Activated naive CD4-positive, alpha-beta T cell treated with anti-CD3 and anti-CD28 coated beads, Interleukin-2, amount 50 U/mL, for 16 hours (primary cell): ENCODE measurements around the gene BRD7.

Experiments used
- DNase-seq: peaks from one replicate; pipeline ENCODE4 v3.0.0-alpha.2; 2020

The BRD7 gene

DNA sequence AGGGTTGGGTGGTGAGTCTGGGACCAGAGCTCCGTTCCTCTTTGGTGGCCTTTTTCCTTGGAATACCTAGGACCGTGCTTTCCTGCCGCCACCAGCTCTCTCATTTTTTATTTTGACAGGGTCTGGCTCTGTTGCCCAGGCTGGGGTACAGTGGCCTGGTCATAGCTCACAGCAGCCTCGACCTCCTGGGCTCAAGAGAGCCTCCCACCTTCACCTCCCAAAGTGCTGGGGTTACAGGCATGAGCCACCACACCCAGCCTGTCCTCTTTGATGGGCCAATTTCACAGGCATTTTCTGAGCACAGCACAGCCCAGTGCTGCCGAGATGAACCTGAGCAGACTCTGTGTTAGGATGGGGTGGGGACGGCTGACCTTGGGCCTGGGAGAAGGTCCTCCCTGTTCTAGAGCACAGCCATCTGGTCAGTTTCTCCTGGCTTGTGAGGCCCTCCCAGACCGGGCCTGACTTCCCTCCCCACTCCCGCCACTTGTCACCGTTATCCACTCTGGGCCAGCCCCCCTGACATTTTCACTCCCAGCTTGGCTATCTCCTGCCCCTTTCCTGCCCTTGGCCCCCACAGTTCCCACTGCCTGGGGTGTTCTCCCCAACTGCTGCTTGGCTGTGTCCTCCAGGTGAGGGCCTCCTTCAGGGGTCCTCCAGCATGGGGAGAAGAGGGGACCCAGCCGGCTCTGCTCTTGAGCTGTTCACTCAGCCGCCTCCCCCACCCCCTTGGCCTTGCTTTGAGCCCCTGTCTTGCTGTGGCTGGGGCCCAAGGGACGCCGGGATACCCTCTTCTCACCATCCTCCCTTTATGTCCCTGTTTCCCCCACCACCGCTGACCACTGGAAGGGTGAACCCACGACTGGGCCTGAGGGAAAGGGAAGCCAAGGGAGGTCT lies 97.4 kb downstream of the BRD7 start:
- no peak for DNase-seq

DNA sequence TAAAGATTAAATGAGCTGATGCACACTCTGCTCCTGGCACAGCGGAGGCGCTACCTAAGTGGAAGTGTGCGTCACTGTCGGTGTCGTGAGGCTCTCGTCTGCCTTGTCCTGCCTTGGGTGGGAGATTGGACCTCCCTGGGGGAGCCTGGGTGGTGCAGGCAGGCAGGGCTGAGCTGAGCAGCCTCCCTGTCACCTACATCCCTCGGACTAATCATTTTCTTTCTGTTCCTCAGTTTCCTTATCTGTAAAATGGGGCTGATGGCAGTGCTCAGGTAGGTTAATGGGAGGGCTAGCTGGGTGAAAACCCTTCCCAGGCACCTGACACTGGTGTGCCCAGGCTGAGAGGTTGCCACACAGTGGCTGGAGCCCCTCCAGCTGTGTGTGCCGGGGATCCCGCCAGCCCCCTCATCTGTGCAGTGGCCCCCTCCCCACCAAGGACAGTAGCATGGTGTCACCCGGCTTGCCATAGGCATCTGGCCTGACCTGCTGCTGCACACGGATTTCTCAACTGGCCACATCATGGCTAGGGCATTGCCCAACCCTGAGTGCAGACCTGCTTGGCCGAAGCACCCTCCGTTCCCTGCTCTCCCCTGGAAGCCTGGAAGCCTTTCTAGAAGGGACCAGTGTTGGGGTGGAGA lies 98.2 kb downstream of the BRD7 start:
- peak; percentile 12 for DNase-seq

DNA sequence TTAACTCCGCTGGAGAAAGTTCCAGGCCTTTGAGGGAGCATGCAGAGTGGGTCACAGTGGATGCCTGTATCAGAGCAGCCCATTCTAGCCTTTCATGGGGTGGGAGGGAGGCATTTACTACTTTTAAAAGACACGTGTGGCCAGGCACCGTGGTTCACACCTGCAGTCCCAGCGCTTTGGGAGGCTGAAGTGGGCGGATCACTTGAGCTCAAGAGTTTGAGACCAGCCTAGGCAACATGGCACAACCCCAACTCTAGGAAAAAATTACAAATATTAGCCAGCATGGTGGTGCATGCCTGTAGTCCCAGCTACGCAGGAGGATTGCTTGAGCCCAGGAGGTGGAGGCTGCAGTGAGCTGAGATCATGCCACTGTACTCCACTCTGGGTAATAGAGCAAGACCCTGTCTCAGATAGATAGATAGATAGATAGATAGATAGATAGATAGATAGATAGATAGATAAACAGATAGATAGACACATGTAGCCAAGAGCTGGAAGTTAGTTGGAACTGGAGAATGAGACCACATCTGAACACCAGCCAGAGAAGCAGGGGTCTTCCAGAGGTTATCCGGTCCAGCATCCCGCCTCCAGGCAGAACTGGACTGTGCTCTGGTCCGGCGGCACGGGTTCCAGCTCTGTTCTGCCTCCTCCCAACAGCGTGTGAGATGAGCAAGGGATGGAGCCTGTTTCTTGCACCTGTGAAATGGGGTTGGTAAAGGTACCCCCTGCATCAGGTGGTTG lies 98.8 kb downstream of the BRD7 start:
- peak; percentile 11 for DNase-seq

DNA sequence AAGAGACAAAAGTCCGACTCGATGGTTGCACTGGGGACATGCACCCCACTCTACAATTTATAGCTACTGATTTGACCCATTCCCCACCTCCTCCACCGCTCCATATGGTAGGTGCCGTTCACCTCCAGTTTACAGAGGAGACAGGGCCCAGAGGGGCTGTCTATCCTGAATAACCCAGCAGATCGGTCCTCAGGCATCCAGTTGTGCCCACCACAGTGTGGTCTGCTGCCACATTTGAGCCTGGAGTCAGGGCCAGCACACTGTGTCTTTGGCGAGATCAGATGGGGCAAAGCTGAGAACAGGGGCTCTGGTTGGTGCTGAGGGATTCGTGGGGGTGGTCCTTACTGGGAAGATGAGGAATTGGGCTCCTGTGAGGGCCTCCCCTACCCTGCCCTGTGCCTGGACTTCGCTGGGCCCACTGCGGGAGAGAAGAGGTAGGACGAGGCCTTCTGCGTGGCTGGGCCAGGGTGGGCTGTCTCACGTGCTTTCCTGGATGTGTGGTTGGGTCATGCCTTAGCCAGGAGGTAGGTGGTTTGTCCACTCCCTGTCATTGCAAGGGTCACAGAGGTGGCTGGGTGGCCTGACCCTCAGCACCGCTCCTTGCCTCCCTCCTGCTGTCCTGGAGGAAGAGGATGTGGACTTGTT lies 99.6 kb downstream of the BRD7 start:
- DNase-seq: peak; percentile 8

DNA sequence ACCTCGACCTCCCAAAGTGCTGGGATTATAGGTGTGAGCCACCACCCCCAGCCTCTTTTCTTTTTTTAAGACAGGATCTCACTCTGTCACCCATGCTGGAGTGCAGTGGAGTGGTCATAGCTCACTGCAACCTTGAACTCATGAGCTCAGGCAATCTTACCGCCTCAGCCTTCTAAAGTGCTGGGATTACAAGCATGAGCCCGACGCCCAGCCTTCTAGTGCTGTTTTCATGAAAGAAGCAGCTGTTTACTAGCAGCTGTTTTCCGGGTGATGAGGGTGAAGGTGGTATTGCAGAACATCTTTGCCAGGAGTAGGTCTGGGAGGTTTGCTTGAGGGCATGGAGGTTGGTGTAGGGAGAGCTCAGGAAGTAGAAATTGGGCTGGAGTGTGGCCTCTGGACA lies 100.4 kb downstream of the BRD7 start:
- DNase-seq: no peak

DNA sequence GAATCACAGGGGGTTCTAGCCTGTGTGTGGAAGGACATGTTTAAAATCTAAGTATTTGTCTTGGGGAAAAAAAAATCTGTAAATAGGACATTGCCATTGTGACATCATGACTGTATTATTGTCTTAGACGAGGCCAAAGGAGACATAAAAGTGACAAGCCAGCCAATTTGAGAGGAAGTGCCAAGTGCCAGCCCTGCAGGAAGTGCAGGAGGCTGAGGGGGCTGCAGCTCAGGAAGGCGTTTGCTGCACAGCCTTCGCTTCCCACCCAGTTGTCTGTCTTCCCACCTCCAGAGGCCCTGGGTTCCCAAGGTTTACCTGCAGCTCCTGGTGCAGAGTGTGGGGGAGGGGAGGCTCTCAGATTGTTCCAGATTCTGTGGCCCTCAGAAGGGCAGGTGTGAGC lies 101.1 kb downstream of the BRD7 start:
- no peak for DNase-seq

DNA sequence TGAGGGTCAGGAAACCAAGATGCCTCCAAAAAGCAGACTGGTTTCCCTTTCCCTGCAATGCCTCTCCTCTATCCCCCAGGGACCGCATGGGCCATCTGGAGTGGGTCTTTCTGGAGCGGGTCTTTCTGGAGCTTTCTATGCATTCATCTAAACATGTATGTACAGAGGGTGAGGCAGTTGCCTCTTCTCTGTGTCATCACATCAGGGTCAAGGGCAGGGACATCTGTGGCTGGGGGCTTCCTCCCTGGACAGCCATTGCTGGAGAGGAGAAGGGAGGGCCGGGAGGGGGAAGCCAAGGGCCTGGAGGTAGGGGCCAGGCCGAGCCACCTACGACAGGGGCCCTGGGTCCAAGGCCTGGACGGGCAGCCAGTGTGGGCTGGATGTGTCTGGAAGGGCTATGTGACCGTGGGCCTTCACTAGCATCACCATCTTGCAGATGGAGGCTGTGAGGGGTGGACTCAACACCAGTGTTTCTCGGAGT lies 101.6 kb downstream of the BRD7 start:
- DNase-seq: no peak

DNA sequence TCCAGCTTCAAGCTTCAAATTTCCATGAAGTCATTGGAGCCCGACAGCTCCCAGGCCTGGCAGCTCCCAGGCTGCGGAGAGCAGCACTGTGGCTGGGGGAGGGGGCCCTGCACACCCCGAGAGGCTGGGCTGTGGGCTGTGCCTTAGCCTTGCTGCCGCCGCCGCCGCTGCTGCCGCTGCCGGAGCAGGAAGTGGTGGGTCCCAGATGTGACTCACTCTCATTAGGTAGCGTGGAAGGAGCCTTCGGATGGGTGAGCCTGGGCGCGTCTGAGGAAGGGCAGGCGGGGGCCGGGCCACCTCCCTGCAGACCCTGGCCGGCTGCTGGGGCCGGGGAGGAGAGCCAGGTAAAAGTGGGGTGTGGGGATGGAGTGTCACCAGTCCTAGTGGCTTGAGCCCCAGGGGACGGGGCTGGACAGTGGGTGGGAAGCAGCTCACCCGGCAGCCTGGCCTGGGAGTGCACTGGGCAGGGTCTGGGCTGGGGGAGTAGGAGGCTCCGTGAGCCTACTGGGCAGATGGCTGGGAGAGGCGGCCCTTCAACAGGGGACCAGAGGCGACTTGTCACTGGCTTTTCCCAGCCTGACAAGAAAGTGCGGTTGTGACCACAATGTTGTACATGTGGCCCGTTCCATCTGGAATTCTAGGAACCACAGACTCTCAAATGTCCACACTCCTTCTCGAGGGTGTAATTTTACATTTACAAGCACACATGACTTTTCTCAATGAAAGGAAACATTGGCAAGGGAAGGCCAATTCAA lies 102.3 kb downstream of the BRD7 start, which contains the start of gene ADCY7:
ADCY7 (plus strand) TSS at position 215 of the 755 bp plus-strand sequence. CDS start 21,629 bp downstream, outside the sequence.
- peak; percentile 84 for DNase-seq
